GM18520 (cell line): Measurements from ENCODE around the gene BARX1.
"Not testable (repeated sequence)": the region's sequence is repeated elsewhere in the genome, so short reads cannot be mapped to it uniquely, and the experiment has no call there.

Source experiments
- ATAC-seq: cut with Tn5 transposase; IDR thresholded peaks from one replicate; pipeline ENCODE4 v1.9.1; 2021; ENCODE audit not compliant: unreplicated experiment

BARX1 gene

GRCh38 chr9:93955111-93955980 is at the start of gene BARX1:
Gene BARX1 (minus strand): TSS chr9:93955355. CDS start chr9:93955146, 209 bp downstream.
- no peak for ATAC-seq

GRCh38 chr9:94002316-94003140 is 47.4 kb upstream of the BARX1 start:
- ATAC-seq: no peak

- no peak for ATAC-seq
Observed at GRCh38 chr9:93996863-93997262, 41.7 kb upstream of the BARX1 start.

GRCh38 chr9:93996367-93996766 is 41.2 kb upstream of the BARX1 start:
- ATAC-seq: no peak

GRCh38 chr9:93994545-93994944 is 39.4 kb upstream of the BARX1 start:
- no peak for ATAC-seq

GRCh38 chr9:93994132-93994531 is 39.0 kb upstream of the BARX1 start:
- no peak for ATAC-seq

- no peak for ATAC-seq
Observed at GRCh38 chr9:93992830-93993229, 37.7 kb upstream of the BARX1 start.

GRCh38 chr9:93990448-93990847 is 35.3 kb upstream of the BARX1 start:
- no peak for ATAC-seq

- no peak for ATAC-seq
Observed at GRCh38 chr9:93988056-93988455, 32.9 kb upstream of the BARX1 start.

GRCh38 chr9:93984860-93985259 is 29.7 kb upstream of the BARX1 start:
- no peak for ATAC-seq

GRCh38 chr9:93983875-93984274 is 28.7 kb upstream of the BARX1 start:
- ATAC-seq: no peak

GRCh38 chr9:93979721-93980120 is 24.6 kb upstream of the BARX1 start:
- ATAC-seq: no peak

- no peak for ATAC-seq
Observed at GRCh38 chr9:93978551-93978950, 23.4 kb upstream of the BARX1 start.

- ATAC-seq: no peak
Observed at GRCh38 chr9:93976973-93977372, 21.8 kb upstream of the BARX1 start.

- ATAC-seq: no peak
Observed at GRCh38 chr9:93976081-93976480, 20.9 kb upstream of the BARX1 start.

- ATAC-seq: no peak
Observed at GRCh38 chr9:93975262-93975661, 20.1 kb upstream of the BARX1 start.

- no peak for ATAC-seq
Observed at GRCh38 chr9:93974151-93974550, 19.0 kb upstream of the BARX1 start.

- ATAC-seq: not testable (repeated sequence)
Observed at GRCh38 chr9:93972655-93973054, 17.5 kb upstream of the BARX1 start.

- ATAC-seq: no peak
Observed at GRCh38 chr9:93969328-93969661, 14.1 kb upstream of the BARX1 start.

- no peak for ATAC-seq
Observed at GRCh38 chr9:93968451-93969327, 13.5 kb upstream of the BARX1 start.
